Neural cell (in vitro differentiated cells): ENCODE data around the gene SULT1A2. TPM values are rescaled to one million over a fixed set of nuclear protein-coding genes. Genes with fewer than 3 reads are reported as not detected.
"Not testable (repeated sequence)": the region's sequence is repeated elsewhere in the genome, so short reads cannot be mapped to it uniquely, and the experiment has no call there.

Source experiments
- H2AFZ ChIP-seq: fragments of 200-600, 300-800 bp; sonication (generic), shearing (Covaris generic); 2 replicates; pipeline ENCODE4 v1.6.0; 2014; ENCODE audit warnings: low read depth, mild to moderate bottlenecking, antibody characterized with exemption, low read length, moderate library complexity
- H3F3A ChIP-seq: fragments of 200-600 bp; shearing (Covaris generic); 2 replicates; pipeline ENCODE4 v1.6.1; 2016; ENCODE audit warnings: mild to moderate bottlenecking, moderate library complexity, mixed read lengths, antibody characterized with exemption, low read length; ENCODE audit not compliant: insufficient read depth, poor library complexity, severe bottlenecking
- H3K27ac ChIP-seq: fragments of 200-600, 300-800 bp; sonication (generic), shearing (Covaris generic); 2 replicates; pipeline ENCODE4 v1.5.1; 2014; ENCODE audit warnings: mild to moderate bottlenecking, low read length, moderate library complexity
- H3K27me3 ChIP-seq: fragments of 300-800, 200-600 bp; sonication (generic), shearing (Covaris generic); 2 replicates; pipeline ENCODE4 v1.6.0; 2014; ENCODE audit warnings: mild to moderate bottlenecking, low read depth, low read length, moderate library complexity; ENCODE audit not compliant: insufficient read depth
- H3K36me3 ChIP-seq: fragments of 300-800, 200-600 bp; sonication (generic), shearing (Covaris generic); 2 replicates; pipeline ENCODE4 v1.5.1; 2014; ENCODE audit warnings: mild to moderate bottlenecking, antibody characterized with exemption, low read length, moderate library complexity; ENCODE audit not compliant: insufficient read depth
- H3K4me2 ChIP-seq: fragments of 300-800, 200-600 bp; sonication (generic), shearing (Covaris generic); 2 replicates; pipeline ENCODE4 v1.6.0; 2014; ENCODE audit warnings: mild to moderate bottlenecking, low read length
- H3K4me3 ChIP-seq: fragments of 300-800, 200-600 bp; sonication (generic), shearing (Covaris generic); 2 replicates; pipeline ENCODE4 v1.5.1; 2014; ENCODE audit warnings: mild to moderate bottlenecking, low read length, moderate library complexity
- H3K79me2 ChIP-seq: fragments of 200-600 bp; shearing (Covaris generic); replicated peaks from 2 replicates; pipeline ENCODE4 v1.6.0; 2014; ENCODE audit warnings: mild to moderate bottlenecking, low read length, moderate library complexity; ENCODE audit not compliant: insufficient read depth
- H3K9ac ChIP-seq: fragments of 300-800, 200-600 bp; sonication (generic), shearing (Covaris generic); 2 replicates; pipeline ENCODE4 v1.6.1; 2016; ENCODE audit warnings: mild to moderate bottlenecking, low read length, mixed read lengths
- H3K9me2 ChIP-seq: fragments of 200-600 bp; shearing (Covaris generic); 2 replicates; pipeline ENCODE4 v1.6.1; 2016; ENCODE audit warnings: mild to moderate bottlenecking, low read length, mixed read lengths; ENCODE audit not compliant: insufficient read depth
- H3K9me3 ChIP-seq: fragments of 200-600, 300-800 bp; sonication (generic), shearing (Covaris generic); 2 replicates; pipeline ENCODE4 v1.6.1; 2016; ENCODE audit warnings: mild to moderate bottlenecking, mixed run types, low read length, moderate library complexity, mixed read lengths
- H4K20me1 ChIP-seq: fragments of 200-600 bp; shearing (Covaris generic); 2 replicates; pipeline ENCODE4 v1.6.1; 2016; ENCODE audit warnings: mild to moderate bottlenecking, mixed run types; ENCODE audit not compliant: insufficient read depth
- EP300 ChIP-seq: fragments of 450-650 bp; conservative IDR thresholded peaks from 2 replicates; pipeline ENCODE4 v1.6.1; 2014; ENCODE audit warnings: antibody characterized with exemption, mild to moderate bottlenecking, moderate library complexity; ENCODE audit not compliant: poor library complexity, severe bottlenecking
- EZH2 ChIP-seq: fragments of 200-600, 300-800 bp; shearing (Covaris generic), sonication (generic); IDR thresholded peaks from 2 replicates; pipeline ENCODE4 v1.6.1; 2014; ENCODE audit warnings: antibody characterized with exemption, low read length, borderline replicate concordance, mild to moderate bottlenecking; ENCODE audit not compliant: insufficient read depth, poor library complexity, severe bottlenecking
- MXI1 ChIP-seq: fragments of 450-650 bp; conservative IDR thresholded peaks from 2 replicates; pipeline ENCODE4 v1.6.1; 2014; ENCODE audit warnings: antibody characterized with exemption, mild to moderate bottlenecking; ENCODE audit not compliant: poor library complexity, severe bottlenecking
- POLR2AphosphoS5 ChIP-seq: IDR thresholded peaks from 2 replicates; pipeline ENCODE4 v1.6.1; 2012
- RAD21 ChIP-seq: fragments of 450-650 bp; conservative IDR thresholded peaks from 2 replicates; pipeline ENCODE4 v1.6.1; 2014; ENCODE audit warnings: antibody characterized with exemption, mild to moderate bottlenecking, moderate library complexity
- SMC3 ChIP-seq: fragments of 450-650 bp; conservative IDR thresholded peaks from 2 replicates; pipeline ENCODE4 v1.6.1; 2014; ENCODE audit warnings: antibody characterized with exemption, mild to moderate bottlenecking, moderate library complexity; ENCODE audit not compliant: poor library complexity
- TAF1 ChIP-seq: IDR thresholded peaks from 2 replicates; pipeline ENCODE4 v1.6.1; 2012; ENCODE audit warnings: low read depth
- polyA plus RNA-seq: library from polyadenylated mRNA; depleted of rRNA; stranded (reverse); fragments of >200 nt; gene quantifications from 2 replicates; pipeline ENCODE4 v1.2.3, GENCODE V29; 2014
- TF ChIP-seq, protein P1 (sequence below): fragments of 450-650 bp; IDR thresholded peaks from 2 replicates; pipeline ENCODE4 v1.5.1; 2014; ENCODE audit warnings: antibody characterized with exemption, mild to moderate bottlenecking, moderate library complexity; ENCODE audit not compliant: poor library complexity, severe bottlenecking
- TF ChIP-seq, protein P2 (sequence below): IDR thresholded peaks from 2 replicates; pipeline ENCODE4 v1.6.1; 2012; ENCODE audit warnings: borderline replicate concordance

The SULT1A2 gene
- polyA plus RNA-seq, 1 donor from 2014 or later: not detected

DNA sequence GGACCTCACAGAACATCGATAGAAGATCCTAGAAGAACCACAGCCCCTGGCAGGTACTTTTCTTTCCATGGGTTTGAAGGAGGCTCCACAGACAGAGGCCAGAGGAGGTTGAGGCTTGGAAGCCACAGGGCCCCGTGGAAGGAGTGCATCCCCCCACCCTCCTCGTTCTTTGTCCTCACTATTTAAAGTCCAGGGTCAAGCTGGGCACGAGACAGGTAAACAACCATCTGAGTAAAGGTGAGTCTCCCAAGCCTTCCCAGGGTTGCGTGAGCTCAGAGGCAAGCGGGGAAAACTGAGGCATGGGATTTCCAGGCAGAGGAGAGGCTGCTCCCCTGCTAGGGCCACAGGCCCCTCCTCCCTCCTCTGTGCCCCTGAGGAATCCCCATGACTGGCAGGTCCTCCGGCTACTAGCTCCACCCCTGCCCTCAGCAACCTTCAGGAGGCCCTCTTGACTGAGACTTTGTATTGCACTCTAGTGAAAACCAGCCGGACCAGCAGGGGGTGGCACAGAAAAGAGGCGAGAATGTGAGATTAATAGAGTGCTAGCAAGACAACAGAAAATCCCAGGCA lies 927 bp upstream of the SULT1A2 start:
- H3K36me3 ChIP-seq: no peaks in the 10 kb centered on the region
- no peaks in the 10 kb centered on the region for H3K27me3 ChIP-seq
- H3K27ac ChIP-seq: no peak overlapping the region
- no peaks in the 10 kb centered on the region for H3K9me3 ChIP-seq
- H4K20me1 ChIP-seq: no peaks in the 10 kb centered on the region
- H3K4me3 ChIP-seq: no peak overlapping the region
- H3K9me2 ChIP-seq: no peaks in the 10 kb centered on the region
- H3K79me2 ChIP-seq: no peaks in the 10 kb centered on the region
- H3K9ac ChIP-seq: no peak overlapping the region
- no peaks in the 10 kb centered on the region for H3F3A ChIP-seq
- no peak for TF ChIP-seq EZH2
- no peak for TF ChIP-seq MXI1
- no peak for TF ChIP-seq EP300
- TF ChIP-seq, protein P1, sequence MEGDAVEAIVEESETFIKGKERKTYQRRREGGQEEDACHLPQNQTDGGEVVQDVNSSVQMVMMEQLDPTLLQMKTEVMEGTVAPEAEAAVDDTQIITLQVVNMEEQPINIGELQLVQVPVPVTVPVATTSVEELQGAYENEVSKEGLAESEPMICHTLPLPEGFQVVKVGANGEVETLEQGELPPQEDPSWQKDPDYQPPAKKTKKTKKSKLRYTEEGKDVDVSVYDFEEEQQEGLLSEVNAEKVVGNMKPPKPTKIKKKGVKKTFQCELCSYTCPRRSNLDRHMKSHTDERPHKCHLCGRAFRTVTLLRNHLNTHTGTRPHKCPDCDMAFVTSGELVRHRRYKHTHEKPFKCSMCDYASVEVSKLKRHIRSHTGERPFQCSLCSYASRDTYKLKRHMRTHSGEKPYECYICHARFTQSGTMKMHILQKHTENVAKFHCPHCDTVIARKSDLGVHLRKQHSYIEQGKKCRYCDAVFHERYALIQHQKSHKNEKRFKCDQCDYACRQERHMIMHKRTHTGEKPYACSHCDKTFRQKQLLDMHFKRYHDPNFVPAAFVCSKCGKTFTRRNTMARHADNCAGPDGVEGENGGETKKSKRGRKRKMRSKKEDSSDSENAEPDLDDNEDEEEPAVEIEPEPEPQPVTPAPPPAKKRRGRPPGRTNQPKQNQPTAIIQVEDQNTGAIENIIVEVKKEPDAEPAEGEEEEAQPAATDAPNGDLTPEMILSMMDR: no peak
- no peak for TF ChIP-seq SMC3
- TF ChIP-seq, protein P2, sequence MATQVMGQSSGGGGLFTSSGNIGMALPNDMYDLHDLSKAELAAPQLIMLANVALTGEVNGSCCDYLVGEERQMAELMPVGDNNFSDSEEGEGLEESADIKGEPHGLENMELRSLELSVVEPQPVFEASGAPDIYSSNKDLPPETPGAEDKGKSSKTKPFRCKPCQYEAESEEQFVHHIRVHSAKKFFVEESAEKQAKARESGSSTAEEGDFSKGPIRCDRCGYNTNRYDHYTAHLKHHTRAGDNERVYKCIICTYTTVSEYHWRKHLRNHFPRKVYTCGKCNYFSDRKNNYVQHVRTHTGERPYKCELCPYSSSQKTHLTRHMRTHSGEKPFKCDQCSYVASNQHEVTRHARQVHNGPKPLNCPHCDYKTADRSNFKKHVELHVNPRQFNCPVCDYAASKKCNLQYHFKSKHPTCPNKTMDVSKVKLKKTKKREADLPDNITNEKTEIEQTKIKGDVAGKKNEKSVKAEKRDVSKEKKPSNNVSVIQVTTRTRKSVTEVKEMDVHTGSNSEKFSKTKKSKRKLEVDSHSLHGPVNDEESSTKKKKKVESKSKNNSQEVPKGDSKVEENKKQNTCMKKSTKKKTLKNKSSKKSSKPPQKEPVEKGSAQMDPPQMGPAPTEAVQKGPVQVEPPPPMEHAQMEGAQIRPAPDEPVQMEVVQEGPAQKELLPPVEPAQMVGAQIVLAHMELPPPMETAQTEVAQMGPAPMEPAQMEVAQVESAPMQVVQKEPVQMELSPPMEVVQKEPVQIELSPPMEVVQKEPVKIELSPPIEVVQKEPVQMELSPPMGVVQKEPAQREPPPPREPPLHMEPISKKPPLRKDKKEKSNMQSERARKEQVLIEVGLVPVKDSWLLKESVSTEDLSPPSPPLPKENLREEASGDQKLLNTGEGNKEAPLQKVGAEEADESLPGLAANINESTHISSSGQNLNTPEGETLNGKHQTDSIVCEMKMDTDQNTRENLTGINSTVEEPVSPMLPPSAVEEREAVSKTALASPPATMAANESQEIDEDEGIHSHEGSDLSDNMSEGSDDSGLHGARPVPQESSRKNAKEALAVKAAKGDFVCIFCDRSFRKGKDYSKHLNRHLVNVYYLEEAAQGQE: no peak
- TF ChIP-seq RAD21: no peak
- TF ChIP-seq POLR2AphosphoS5: no peak
- no peak for TF ChIP-seq TAF1
- H3K4me2 ChIP-seq: no peak overlapping the region
- no peak overlapping the region for H2AFZ ChIP-seq

DNA sequence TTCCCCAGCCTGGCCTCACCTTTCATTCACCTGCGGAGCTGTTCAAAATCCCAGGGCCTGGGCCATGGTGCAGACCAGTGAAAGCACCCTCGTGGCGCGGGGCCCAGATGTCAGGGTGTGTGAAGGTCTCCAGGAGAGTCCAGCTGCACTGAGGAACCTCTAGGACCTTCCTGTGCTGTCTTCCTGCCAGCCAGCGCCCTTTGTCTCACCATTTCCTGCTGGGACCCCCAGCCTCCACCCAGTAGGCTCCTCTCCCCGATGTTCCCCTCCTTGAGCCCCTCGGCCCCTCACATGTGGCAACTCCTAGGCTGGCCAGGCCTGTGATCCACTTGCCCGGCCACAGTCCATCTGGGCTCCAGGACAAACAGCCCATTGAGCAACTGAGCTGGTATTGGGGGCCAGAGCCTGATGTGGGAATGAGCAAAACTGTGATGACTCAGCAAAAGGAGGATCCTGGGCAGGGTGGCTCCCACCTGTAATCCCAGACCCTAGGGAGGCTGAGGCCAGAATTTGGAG lies 677 bp downstream of the SULT1A2 start:
- TF ChIP-seq MXI1 (no peak), RAD21 (no peak), EP300 (no peak)
- H2AFZ ChIP-seq: no peak overlapping the region

DNA sequence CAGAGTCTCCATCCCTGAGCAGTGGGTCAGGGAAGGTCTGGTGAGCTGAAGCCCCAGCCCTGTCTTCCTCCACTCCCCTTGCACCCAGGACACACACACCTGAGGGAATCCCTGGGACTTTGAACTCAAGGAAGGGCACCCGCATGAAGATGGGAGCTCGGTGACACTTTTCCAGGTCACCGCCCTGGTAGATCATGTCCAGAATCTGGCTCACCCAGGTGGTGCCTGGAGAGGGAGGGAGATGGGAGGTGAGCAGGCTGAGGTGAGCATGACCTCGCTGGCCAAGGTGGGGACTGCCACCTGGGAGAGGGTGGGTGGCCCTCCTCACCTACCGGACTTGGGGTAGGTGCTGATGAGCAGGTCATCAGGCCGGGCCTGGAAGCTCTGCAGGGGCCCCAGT lies 1.4 kb downstream of the SULT1A2 start:
- H3K27me3 ChIP-seq, H3K36me3 ChIP-seq, H3K79me2 ChIP-seq, H3K9ac ChIP-seq, H3K4me2 ChIP-seq, H2AFZ ChIP-seq, H3F3A ChIP-seq, H3K4me3 ChIP-seq, H3K27ac ChIP-seq, H3K9me2 ChIP-seq, H3K9me3 ChIP-seq, H4K20me1 ChIP-seq: not testable (repeated sequence)

More for the DNA sequence above, 677 bp downstream of the SULT1A2 start:
- H3F3A ChIP-seq: no peaks in the 10 kb centered on the region
- H3K36me3 ChIP-seq: no peaks in the 10 kb centered on the region
- H3K4me2 ChIP-seq: no peak overlapping the region
- H3K27ac ChIP-seq: no peak overlapping the region
- no peaks in the 10 kb centered on the region for H3K9me2 ChIP-seq
- H3K27me3 ChIP-seq: no peaks in the 10 kb centered on the region
- no peaks in the 10 kb centered on the region for H3K79me2 ChIP-seq
- H3K9me3 ChIP-seq: no peaks in the 10 kb centered on the region
- H3K4me3 ChIP-seq: no peak overlapping the region
- no peak overlapping the region for H3K9ac ChIP-seq
- H4K20me1 ChIP-seq: no peaks in the 10 kb centered on the region
